ENCODE measurements around the gene CDH4. TPM values are rescaled to one million over a fixed set of nuclear protein-coding genes. Genes with fewer than 3 reads are reported as not detected.

Gene CDH4
- total RNA-seq, 2 experiments from 2014 or later = not detected

DNA sequence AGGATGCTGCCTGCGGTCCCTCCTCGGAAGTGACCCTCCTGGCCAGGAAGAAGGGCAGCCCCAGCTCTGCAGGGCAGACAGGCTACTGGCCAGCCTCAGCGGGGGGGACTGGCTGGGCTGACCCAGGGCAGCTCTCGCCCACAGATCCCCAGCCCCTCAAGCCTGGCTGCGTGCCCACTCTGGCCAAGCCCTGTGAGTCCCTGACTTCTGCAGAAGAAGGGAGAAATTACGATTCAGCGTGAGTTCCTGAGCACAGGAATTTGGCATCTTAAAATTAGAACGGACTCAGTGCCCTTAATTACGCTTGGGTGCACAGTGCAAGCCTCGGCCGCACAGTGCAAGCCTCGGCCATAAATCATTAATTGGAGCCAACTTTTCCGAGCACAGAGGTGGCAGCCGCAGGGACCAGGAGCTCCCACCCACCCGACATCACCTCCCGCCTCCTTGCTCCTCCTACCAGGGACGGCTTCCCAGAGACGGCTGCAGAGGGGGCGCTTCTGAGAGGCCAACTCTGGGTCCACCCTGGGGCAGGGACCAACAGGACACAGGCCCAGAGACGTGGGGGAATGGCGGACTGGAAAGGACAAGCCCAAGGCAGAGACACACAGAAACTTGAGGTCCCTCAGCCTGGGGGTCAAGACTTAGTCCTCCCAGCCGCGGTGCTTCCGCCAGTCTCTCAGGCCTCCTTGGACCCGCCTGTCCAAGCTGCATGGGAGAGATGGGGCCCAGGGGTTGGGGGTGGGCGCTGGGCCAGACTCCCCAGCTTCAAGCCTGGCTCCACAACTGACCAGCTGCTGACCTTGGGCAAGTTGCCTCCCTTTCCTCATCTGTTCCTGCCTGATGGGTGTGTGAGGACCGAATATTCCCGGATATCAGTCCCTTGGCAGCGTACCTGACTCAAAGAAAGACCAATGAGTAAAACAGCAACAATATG, 648.2 kb downstream of the CDH4 start:
- H3K27ac ChIP-seq (ENCODE audit: low read depth, low read length, poor library complexity, severe bottlenecking) = no peak overlapping the region
- intact Hi-C loops (cut with micrococcal nuclease; ENCODE audit: unreplicated experiment) = no loop called here
- H3K79me2 ChIP-seq (ENCODE audit: insufficient read depth, low read depth, low read length) = no peaks in the 10 kb centered on the region
- H3K4me3 ChIP-seq (ENCODE audit: low read depth, low read length, poor library complexity, severe bottlenecking) = no peak overlapping the region
- no peaks in the 10 kb centered on the region for H3K4me1 ChIP-seq (ENCODE audit: insufficient read depth, low read length, poor library complexity, severe bottlenecking)
- H3K9me3 ChIP-seq (ENCODE audit: low read length) = no peaks in the 10 kb centered on the region
- ChIA-PET CTCF (ENCODE audit: unreplicated experiment) (interaction anchor here (0.6 kb wide), 1 partner anchor 11 kb away, joined by 4 read pairs; no protein-coding TSS in a partner anchor), POLR2A (no interaction called here)
- no TSS peak for BruUV-seq (replicated peaks)
- no peak overlapping the region for H3K4me2 ChIP-seq (ENCODE audit: low read length)
- no peaks in the 10 kb centered on the region for H3K36me3 ChIP-seq (ENCODE audit: insufficient read depth, low read length)
- no peaks in the 10 kb centered on the region for H3K9me2 ChIP-seq (ENCODE audit: insufficient read depth, low read length)
- no peak overlapping the region for H2AFZ ChIP-seq (ENCODE audit: low read length)
- H4K20me1 ChIP-seq (ENCODE audit: insufficient read depth, low read length) = no peaks in the 10 kb centered on the region
- TF ChIP-seq CTCF (conservative IDR thresholded peaks at IDR 0.05; ENCODE audit: low read length) (no peak), EZH2phosphoT487 (IDR thresholded peaks at IDR 0.05; ENCODE audit: borderline replicate concordance, low read depth, low read length) (no peak)
- no peak for DNase-seq (ENCODE audit: low spot score)

DNA sequence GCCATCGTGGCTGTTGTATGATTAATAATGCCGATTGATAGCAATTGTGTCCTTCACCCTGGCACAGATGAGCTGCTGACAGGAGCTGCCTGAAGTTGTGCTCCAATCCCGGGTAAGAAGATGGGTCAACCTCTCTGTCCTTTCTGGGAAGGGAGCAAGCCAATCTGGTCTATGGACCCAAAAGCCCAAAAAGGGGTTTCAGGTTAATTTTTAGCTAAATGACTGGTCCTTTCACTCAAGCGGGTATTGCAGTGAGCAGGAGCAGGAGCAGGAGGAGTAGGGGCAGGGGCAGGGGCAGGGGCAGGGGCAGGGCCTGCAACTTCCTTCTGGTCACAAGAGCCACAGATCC, 648.9 kb downstream of the CDH4 start:
- H3K4me3 ChIP-seq (ENCODE audit: low read depth, low read length, poor library complexity, severe bottlenecking) = no peak overlapping the region
- DNase-seq (ENCODE audit: low spot score) = no peak
- ChIA-PET CTCF (ENCODE audit: unreplicated experiment) (no interaction called here), POLR2A (no interaction called here)
- intact Hi-C loops (cut with micrococcal nuclease; ENCODE audit: unreplicated experiment) = no loop called here
- H3K79me2 ChIP-seq (ENCODE audit: insufficient read depth, low read depth, low read length) = no peaks in the 10 kb centered on the region
- no peaks in the 10 kb centered on the region for H3K9me2 ChIP-seq (ENCODE audit: insufficient read depth, low read length)
- H2AFZ ChIP-seq (ENCODE audit: low read length) = no peak overlapping the region
- no peak overlapping the region for H3K27ac ChIP-seq (ENCODE audit: low read depth, low read length, poor library complexity, severe bottlenecking)
- H3K4me1 ChIP-seq (ENCODE audit: insufficient read depth, low read length, poor library complexity, severe bottlenecking) = no peaks in the 10 kb centered on the region
- H4K20me1 ChIP-seq (ENCODE audit: insufficient read depth, low read length) = no peaks in the 10 kb centered on the region
- BruUV-seq (replicated peaks) = no TSS peak
- no peaks in the 10 kb centered on the region for H3K9me3 ChIP-seq (ENCODE audit: low read length)
- H3K36me3 ChIP-seq (ENCODE audit: insufficient read depth, low read length) = no peaks in the 10 kb centered on the region
- TF ChIP-seq CTCF (conservative IDR thresholded peaks at IDR 0.05; ENCODE audit: low read length) (no peak), EZH2phosphoT487 (IDR thresholded peaks at IDR 0.05; ENCODE audit: borderline replicate concordance, low read depth, low read length) (no peak)
- H3K4me2 ChIP-seq (ENCODE audit: low read length) = no peak overlapping the region

Measured in OCI-LY7 (cell line).